ENCODE measurements around the gene PRSS36.
"Not testable (repeated sequence)": the region's sequence is repeated elsewhere in the genome, so short reads cannot be mapped to it uniquely, and the experiment has no call there.

PRSS36 gene

GRCh38 chr16:31118223-31119155 is 31.4 kb downstream of the PRSS36 start:
- DNase-seq = no peak

- DNase-seq = peak; percentile 95
Observed at GRCh38 chr16:31117384-31118222, 32.3 kb downstream of the PRSS36 start, which contains the start of gene KAT8. Gene KAT8 (plus strand): TSS chr16:31117664. CDS start chr16:31117682, 18 bp downstream.

- no peak for DNase-seq
Observed at GRCh38 chr16:31114468-31114867, 35.4 kb downstream of the PRSS36 start.

GRCh38 chr16:31113121-31114120 is 36.4 kb downstream of the PRSS36 start:
- no peak for DNase-seq

- no peak for DNase-seq
Observed at GRCh38 chr16:31112711-31113110, 37.2 kb downstream of the PRSS36 start.

- no peak for DNase-seq
Observed at GRCh38 chr16:31111881-31112466, 37.9 kb downstream of the PRSS36 start.

- DNase-seq = no peak
Observed at GRCh38 chr16:31110106-31111034, 39.5 kb downstream of the PRSS36 start.

GRCh38 chr16:31109622-31110021 is 40.2 kb downstream of the PRSS36 start:
- no peak for DNase-seq

- no peak for DNase-seq
Observed at GRCh38 chr16:31108794-31109558, 40.9 kb downstream of the PRSS36 start.

GRCh38 chr16:31108035-31108793 is 41.7 kb downstream of the PRSS36 start, which contains the start of gene BCKDK:
Gene BCKDK (plus strand): TSS chr16:31108386. CDS start chr16:31109224, 838 bp downstream.
- DNase-seq = no peak

GRCh38 chr16:31107465-31107867 is 42.4 kb downstream of the PRSS36 start:
- DNase-seq = no peak

- no peak for DNase-seq
Observed at GRCh38 chr16:31106509-31107464, 43.1 kb downstream of the PRSS36 start.

- no peak for DNase-seq
Observed at GRCh38 chr16:31105677-31106213, 44.1 kb downstream of the PRSS36 start.

GRCh38 chr16:31100876-31101641 is 48.8 kb downstream of the PRSS36 start:
- not testable (repeated sequence) for DNase-seq

GRCh38 chr16:31099860-31100638 is 49.8 kb downstream of the PRSS36 start:
- no peak for DNase-seq
